ENCODE results near the gene TRAT1.
"Not testable (repeated sequence)": the region's sequence is repeated elsewhere in the genome, so short reads cannot be mapped to it uniquely, and the experiment has no call there.

Gene TRAT1

GRCh38 chr3:108822123-108822897, at the start of gene TRAT1:
Gene TRAT1, plus strand, starts transcription at chr3:108822786. Its CDS starts 142 bp downstream, at chr3:108822928.
- DNase-seq, result no peak

GRCh38 chr3:108775649-108776048, 46.9 kb upstream of the TRAT1 start:
- no peak for DNase-seq

- no peak for DNase-seq
Observed at GRCh38 chr3:108779496-108779895, 43.1 kb upstream of the TRAT1 start.

- no peak for DNase-seq
Observed at GRCh38 chr3:108780235-108780634, 42.4 kb upstream of the TRAT1 start.

- no peak for DNase-seq
Observed at GRCh38 chr3:108791473-108791872, 31.1 kb upstream of the TRAT1 start.

GRCh38 chr3:108804437-108804836, 18.1 kb upstream of the TRAT1 start:
- DNase-seq, result no peak

GRCh38 chr3:108804966-108805365, 17.6 kb upstream of the TRAT1 start:
- no peak for DNase-seq

- no peak for DNase-seq
Observed at GRCh38 chr3:108806316-108806715, 16.3 kb upstream of the TRAT1 start.

- peak in 1 of 2 donors; percentile 37 for DNase-seq
Observed at GRCh38 chr3:108818404-108818803, 4.2 kb upstream of the TRAT1 start.

GRCh38 chr3:108820586-108820985, 2.0 kb upstream of the TRAT1 start:
- no peak for DNase-seq

- no peak for DNase-seq
Observed at GRCh38 chr3:108823227-108823626, 641 bp downstream of the TRAT1 start.

- DNase-seq, result not testable (repeated sequence)
Observed at GRCh38 chr3:108823803-108824202, 1.2 kb downstream of the TRAT1 start.

GRCh38 chr3:108826309-108827187, 4.0 kb downstream of the TRAT1 start:
- DNase-seq, result no peak

GRCh38 chr3:108830381-108830780, 7.8 kb downstream of the TRAT1 start:
- DNase-seq, result no peak

GRCh38 chr3:108830991-108831614, 8.5 kb downstream of the TRAT1 start:
- DNase-seq, result no peak

GRCh38 chr3:108833611-108834010, 11.0 kb downstream of the TRAT1 start:
- no peak for DNase-seq

- no peak for DNase-seq
Observed at GRCh38 chr3:108834551-108834950, 12.0 kb downstream of the TRAT1 start.

- DNase-seq, result no peak
Observed at GRCh38 chr3:108835101-108835500, 12.5 kb downstream of the TRAT1 start.

GRCh38 chr3:108838436-108838835, 15.8 kb downstream of the TRAT1 start:
- peak in 1 of 2 donors; percentile 30 for DNase-seq

- no peak for DNase-seq
Observed at GRCh38 chr3:108845709-108846293, 23.2 kb downstream of the TRAT1 start.

- no peak for DNase-seq
Observed at GRCh38 chr3:108847187-108847586, 24.6 kb downstream of the TRAT1 start.

- DNase-seq, result no peak
Observed at GRCh38 chr3:108849075-108849474, 26.5 kb downstream of the TRAT1 start.

- DNase-seq, result no peak
Observed at GRCh38 chr3:108861401-108861800, 38.8 kb downstream of the TRAT1 start.
